HG03280 (cell line): ENCODE measurements around the gene MYLK2.

Experiments
- ATAC-seq: cut with Tn5 transposase; IDR thresholded peaks from one replicate; pipeline ENCODE4 v1.9.1; 2021; ENCODE audit warnings: mild to moderate bottlenecking, moderate library complexity; ENCODE audit not compliant: unreplicated experiment

MYLK2 gene

DNA sequence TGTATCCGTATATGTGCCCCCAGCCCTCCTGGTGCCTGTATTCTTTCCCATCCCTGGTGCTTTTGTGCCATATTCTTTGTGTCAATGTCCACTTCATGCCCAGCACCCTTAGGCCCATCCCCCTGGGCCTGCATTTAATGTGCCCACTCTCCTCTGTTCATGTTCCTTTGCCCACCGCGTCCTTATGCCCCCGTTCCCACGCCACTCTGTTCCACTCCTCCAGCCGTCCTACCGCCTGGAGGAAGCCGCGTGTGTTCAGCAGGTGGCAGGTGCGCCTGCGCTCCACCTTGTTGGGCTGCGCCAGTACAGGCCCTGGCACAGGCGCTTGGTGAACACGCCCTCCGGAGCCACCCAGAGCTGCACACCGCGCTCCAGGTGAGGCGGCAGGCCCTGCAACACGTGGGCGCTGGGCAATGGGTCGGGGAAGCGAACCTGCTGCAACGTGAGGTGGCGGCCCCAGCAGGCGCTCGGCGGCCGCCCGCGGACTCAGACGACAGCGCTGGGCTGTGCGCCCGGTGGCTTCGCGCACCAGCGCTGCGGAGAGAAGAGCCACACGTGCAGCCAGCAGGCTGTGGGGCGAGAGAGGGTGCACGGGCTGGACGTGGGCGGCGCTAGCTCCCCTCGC, 30.3 kb downstream of the MYLK2 start:
- ATAC-seq, result no peak

DNA sequence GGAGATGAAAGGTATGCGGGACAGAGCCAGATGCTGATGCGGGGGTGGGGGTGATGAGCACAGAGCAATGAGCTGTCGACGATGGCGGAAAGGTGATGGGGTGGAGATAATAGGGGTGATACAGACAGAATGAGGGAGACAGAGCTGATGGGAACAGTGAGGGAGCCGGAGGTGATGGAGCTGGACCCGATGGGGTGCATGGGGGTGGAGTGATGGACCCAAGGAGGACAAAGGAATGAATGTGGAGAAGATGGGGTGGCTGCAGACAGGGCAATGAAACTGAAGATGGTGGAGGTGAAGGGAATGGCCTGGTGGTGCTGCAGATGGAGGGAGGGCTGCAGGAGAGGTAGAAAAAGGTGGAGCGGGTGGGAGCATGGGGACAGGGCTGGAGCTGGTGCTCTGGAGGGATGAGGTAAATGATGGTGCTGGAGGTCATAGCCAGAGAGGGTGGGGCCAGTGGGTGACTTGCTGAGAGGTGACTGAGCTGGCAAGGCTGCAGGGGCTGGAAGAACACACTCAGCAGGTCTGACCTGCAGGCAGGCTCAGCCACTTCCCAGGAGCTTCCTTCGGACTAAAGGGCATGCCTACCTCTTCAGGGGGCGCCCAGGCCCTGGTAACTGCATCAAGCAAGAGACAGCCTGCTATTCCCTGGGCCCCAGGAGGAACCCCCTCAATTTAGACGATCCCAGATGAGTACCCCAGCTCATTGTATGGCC, 32.2 kb downstream of the MYLK2 start:
- ATAC-seq, result no peak

DNA sequence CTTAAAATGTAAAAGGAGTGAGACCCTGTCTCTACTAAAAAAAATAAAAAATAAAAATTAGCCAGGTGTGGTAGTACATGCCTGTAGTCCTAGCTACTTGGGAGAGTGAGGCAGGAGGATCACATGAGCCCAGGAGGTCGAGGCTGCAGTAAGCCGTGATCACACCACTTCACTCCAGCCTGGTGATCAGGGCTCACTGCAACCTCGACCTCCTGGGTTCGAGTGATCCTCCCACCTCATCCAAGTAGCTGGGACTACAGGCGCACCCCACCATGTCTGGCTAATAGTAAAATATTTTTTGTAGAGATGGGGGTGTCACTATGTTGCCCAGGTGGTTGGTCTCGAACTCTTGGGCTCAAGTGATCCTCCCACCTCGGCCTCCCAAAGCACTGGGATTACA, 34.3 kb downstream of the MYLK2 start:
- no peak for ATAC-seq

DNA sequence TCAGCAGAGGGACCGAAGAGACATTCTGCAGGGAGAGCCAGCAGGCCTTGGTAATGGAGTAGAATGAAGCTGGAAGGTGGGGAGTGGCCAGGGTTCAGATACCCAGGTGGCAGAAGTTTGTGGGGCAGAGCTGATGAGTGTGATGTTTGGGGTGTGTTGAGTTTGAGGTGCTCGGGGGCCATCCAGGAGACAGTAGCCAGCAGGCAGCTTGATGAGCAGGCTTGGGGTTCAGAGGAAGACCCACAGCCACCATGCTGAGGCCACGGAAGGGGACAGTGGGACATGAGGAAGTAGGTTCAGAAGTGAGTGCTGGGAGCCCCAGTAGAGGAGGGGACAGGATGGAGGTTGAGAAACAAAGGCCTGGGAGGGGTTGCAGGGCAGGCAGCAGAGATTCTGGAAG, 37.4 kb downstream of the MYLK2 start:
- no peak for ATAC-seq

DNA sequence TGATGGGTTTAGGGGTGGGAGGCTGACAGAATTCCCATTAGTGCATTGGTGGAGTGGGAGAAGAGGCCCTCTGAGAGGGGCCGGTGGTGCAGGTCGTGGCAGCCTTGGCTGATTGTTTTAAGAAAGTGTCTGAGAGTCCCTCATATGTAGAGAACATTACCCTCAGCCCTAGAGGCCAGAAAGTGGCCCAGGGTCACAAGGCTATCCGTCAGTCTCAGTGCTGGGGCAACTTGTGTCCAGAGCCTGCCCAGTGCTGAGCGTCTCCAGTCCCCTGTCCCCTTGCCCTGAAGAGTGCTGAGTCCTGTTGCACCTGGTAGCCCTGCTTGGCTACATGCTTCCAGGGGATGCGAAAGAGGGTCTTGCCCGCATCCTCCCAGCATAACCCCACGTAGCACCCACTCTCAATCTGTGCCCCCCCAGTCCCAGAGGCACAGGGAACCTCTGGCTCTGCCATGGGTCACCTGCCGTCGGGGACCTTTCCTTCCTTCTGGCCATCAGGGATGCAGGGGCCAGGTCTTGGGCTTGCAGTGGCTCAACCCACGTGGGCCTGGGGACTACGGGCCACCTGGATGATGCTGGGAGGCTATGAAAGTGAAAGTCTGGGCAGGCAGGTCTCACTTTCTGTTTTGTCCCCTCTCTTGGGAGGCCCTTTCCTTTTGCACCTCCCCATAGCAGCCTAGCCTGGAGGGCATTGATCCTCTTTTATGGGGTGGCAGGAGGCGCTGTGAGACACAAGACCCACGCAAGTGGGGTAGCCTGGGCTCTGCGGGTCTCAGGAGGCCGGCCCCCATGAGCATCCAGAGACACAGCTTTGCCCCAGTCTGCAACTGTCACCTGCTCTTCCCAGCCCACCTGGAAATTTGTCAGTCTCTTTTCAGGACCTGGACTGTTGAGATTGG, 39.0 kb downstream of the MYLK2 start:
- no peak for ATAC-seq

DNA sequence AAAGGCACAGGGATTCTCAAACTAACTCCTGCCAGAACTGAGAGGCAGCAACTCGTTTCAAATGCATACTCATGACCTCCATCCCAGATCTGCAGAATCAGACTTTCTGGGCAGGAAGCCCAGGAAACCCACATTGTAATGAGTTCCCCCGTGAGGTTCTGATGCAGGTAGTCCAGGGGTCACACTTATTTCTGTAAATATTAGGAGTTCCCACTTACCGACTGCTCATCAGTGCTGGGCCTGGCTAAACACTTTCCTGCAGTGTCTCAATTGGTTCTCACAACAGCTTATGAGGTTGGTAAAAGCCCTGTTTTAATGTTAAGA, 39.6 kb downstream of the MYLK2 start:
- ATAC-seq, result no peak

DNA sequence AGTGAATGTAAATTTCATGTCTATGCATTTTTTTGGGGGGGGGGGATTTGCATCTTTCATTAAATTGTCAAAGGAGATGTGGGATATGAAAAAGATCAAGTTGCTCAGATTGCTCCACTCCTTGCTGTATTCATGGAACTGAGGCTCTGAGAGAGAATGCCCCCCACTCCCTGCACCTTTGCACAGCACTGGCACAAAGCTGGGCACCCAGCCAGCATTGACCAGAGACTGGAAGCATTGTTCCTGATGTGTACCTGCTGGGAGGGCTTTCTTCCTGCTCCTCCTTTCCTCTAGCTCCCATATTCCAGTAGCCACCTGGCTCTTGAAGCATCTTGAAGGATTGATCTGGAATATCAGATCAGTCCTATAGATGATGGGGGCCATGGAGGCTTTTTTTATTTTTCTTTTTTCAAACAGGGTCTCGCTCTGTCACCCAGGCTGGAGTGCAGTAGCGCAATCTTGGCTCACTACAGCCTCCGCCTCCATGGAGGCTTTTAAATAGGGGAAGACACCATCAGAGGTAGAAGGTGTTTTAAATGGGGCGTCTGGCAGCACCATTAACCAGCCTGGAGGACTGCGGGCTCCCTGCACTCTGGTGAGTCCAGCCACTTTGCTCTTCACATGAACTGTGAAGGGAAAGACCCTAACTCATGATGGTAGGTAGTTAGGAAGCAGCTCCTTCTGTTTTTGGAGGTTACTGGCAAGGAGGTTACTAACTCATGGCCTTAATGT, 40.3 kb downstream of the MYLK2 start:
- ATAC-seq, result no peak

DNA sequence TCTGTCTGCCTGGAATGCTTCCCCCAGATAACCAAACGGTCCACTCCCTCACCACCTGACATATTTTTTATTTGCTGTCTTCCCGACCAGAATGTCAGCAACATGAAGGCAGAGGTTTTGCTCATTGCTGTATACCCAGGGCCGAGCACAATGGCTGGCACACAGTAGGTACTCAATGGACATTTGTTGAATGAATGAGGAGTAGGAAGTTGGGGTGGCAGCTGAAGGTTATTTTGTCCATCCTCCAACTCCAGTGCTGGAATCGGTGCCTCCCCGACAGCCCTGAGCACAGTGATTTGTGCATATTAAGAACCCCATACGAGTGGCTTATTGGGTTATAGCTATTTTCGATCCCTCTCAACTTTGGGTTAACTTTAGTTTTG, 40.8 kb downstream of the MYLK2 start:
- ATAC-seq, result no peak

DNA sequence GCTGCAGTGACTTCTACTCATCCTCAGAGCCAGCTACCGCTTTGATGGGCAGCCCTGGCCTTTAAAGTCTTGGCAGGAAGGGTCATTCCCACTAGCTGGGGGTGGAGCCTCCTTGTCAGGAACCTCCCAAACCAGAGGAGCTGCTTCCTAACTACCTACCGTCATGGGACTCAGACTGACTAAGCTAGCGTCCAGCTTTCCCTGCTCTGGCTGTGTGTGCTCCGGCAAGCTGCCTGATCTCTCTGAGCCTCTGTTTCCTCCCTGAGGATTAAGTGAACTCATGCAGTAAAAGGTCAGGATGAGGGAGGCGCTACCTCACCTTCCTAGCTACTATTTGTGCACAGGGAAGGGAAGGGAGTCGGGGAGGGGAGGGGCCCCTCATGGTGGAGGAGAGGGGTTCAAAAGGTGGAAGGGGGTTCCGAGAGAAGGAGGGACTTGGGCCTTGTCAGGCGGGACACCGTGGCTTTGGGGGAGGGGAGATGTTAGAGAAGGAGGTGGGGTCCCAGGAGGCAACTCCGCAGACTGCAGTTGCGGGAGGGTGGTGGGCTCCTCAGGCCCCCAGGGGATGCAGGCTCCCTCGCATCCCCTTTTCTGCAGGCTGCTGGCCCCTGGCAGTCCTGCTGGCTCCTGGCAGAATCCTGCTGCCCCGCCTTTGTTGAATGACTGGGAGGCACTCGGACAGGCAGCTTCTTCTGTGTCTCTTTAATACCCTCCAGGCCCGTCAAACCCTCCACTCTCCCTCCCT, 41.4 kb downstream of the MYLK2 start:
- no peak for ATAC-seq

DNA sequence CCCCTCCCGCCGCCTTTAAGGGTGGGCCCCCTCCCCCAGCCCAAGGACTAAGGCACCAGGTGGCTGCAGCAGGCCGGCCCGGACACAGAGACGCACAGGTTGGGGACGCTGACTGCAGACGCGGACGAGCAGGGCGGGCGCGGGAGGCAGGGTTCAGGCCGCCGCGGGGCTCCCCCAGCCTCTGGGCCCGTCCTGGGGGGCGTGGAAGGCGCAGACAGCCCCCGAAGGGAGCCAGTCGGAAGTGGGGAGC, 41.9 kb downstream of the MYLK2 start:
- no peak for ATAC-seq

DNA sequence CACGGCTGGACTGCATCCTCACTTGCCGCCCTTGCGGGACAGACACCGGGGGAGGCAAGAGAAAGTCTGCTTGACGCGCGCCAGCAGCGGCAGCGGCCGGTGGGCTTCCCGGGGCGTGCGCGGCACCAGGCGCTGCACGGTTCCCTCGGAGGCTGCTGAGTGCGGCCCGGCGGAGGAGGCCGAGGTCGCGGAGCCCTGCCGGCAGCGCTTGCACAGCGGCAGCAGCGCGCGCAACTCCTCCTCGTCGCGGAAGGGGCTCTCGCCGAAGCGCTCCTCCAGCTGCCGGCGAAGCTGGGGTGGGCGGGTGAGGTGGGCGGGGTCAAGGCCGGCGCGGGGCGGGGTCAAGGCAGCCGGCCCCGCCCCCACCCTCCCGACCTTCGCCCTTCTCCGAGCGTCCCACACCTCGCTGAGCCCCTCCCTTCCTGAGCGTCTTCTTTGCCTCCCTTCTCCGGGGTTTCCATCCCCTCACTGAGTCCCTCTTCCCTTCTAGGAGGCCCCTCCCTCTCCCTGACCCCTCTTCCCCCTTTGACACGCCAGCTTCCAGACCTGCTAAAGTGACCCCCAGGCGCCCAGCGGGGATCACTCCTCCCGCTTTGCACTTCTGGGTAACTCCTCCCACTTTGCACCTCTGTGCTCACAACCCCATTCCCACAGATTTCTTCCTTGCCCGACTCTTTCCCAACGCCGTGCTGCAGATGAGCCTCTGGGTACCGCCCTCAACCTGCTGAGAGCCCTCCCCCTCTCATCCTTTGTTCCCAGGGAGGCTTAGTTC, 42.4 kb downstream of the MYLK2 start:
- no peak for ATAC-seq

DNA sequence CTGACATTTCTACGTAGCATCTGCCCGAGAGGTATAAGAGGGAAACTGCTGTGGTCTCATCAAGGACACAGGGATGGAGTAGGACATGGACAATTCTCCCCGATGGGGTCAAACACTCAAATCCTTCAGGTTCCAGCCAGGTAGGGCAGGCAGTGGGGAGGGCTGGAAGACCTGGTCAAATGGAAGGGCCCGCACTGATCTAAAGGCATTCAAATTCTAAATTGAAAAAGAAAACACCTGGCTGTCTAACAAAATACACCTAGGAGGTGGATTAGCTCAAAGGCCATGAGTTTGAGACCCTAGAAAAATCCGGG, 43.0 kb downstream of the MYLK2 start:
- no peak for ATAC-seq

DNA sequence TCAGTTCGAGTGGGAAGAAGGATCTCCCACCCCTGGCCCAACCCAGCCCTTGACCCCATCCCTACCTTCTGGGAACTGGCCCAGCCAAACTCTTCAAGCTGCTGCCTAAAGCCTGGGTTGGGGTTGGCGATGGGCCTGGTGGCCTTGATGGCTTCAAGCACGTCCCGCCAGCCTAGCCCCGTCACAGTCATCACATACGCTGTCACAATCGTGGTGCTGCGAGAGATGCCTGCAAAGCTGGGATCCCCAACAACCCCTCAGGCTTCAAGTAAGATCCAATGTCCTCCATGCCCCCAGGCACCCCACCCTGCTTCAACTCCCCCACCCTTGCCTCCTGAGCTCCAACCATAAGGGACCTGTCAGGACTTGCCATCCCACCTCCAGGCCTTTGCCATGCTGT, 43.4 kb downstream of the MYLK2 start:
- ATAC-seq, result no peak

DNA sequence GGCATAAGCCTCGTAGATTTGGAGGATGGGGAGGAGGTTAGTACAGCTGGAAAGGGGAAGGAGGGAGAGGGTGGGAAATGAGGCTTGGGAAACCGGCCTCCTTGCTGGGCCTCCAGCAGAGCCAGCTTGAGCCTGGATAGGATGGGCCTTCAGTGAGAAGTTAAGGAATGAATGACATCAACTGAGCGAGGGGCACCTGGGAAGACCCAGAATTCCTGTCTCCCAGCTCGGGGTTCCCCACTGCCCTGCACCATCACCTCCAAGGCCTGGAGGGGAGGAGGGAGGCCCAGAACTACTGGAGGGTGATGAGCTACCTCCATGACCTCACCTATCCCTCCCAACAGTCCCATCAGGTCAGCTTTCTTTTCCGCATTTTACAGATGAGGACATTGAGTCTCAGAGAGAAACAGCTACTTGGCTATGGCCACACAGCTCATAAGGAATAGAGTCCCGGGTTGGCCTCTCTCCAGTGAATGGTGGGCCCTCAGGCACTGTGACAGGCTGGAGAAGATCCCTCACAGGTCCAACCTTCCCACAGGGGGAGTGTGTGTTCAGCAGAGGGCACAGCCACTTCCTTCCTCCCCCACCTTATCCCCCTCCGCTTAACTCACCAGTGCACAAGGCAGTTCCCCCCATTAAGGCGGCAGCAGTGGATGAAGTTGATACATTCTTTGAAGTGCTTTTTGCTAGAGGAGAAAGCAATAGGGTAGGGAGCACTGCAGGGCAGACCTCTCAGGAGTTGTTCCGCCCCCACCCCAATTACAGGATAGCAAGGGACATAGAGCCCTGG, 44.3 kb downstream of the MYLK2 start:
- ATAC-seq, result no peak

DNA sequence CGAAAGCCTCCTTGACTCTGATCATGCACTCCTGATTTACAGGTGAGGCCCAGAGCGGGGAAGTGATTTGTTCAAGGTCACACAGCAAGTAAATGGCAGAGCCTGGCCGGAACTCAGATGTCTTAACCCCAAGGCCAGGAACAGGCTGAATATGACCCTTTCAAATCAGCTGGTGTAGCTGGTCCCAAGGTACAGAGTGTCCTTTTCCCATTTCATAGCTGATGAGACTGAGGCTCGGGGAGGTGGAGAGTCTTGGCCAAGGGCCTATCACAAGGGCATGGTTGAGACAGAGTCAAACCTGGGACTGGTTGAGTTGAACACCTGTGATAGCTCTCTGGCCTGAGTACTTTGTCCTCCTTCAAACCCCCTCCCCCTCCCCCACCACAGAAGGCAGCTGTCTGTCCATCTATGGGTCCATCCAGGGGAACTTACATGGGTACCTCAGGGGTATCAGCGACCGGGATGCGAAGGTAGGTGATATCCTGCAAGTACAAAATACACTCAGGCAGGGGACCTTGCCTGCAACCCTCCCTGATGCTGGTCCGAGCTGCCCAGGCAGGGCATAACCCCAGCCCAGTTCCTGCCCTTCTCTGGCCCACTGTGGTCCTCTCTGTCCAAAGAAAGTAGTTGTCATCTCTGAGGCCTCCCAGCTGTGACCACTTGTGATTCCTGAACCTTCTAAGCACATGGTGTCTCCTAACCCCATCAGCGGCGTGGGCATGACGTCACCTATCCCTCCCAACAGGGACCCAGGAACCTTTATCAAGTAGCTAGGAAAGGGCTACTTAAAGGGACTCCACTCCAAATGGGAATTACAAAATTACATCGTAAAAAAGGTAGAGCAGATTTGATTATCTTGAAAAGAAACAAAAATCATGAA, 45.6 kb downstream of the MYLK2 start:
- ATAC-seq, result no peak

DNA sequence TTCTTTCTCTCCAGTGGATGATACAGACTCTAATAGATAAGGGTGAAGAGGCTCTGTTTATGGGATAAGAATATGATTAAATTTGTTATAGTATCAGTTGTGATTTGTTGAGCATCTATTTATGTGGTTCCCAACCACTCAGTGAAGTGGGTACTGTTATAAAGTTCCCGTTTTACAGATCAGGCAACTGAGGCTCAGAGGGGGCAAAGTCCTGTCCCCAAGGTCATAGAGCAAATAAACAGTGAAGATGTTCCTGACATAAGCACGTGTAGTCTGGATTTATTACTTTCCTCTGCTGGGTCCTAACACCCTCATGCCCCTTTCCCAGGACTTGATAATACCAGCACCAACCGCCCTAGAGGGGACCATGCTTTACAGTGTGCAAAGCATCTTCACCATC, 47.1 kb downstream of the MYLK2 start:
- ATAC-seq, result no peak

DNA sequence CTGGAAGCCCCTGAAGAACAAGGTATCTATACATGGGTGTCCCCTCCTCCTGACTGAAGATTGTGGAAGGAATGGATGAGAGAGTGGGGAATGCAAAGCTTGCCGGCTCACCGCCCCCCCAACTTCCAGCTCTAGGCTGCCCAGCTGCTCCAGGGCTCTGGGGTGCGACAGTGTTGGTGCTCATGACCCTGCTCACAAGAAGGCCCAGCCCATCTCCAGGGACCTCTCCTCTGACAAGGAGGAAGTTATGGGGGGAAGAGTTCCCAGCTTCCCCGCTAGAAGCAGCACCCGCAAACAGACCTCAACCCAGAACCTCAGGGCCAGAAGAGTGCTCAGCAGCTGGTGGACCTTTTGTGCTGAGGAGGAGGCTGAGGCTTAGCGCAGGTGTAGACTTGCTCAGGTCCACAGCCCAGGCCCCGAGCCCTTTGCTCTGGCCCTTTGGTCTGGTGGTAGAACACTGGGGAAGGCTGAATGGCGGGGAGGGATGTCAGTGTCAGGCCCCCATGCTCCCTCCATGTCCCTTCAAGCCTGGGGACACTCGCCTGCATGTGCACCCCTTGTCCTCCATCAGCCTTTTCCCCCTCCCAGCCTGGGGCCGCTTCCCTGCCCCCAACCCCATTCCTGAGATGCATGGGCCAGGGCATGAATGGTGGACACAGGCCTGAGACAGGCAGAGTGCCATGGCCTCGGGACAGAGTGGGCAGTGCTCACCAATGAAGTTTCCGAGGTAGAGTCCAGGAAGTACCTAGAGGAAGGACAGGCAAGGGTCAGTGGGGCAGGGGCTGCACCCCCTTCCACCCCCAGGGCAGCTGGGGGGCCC, 49.9 kb downstream of the MYLK2 start:
- ATAC-seq, result no peak

DNA sequence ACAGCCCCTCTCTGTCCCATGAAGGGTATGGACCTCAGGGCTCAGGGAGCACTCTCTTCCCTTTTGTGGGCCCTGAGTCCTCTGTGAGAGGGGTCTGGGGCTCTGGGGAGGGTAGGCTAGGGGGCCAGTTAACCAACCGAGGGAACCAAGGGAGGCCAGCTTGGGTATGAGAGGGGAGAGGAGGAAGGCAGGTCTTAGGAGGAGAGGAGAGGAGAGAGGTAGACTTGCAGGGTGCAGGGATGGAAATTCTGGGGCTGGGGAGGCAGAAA, 50.5 kb downstream of the MYLK2 start:
- no peak for ATAC-seq
